Hematopoietic multipotent progenitor cell treated with erythropoietin and hydrocortisone succinate and interleukin-3 and kit ligand, for 6 days (in vitro differentiated cells): ENCODE measurements around the gene BCAP31.
"Not testable (repeated sequence)": the region's sequence is repeated elsewhere in the genome, so short reads cannot be mapped to it uniquely, and the experiment has no call there.

Source experiments
- DNase-seq: peaks from one replicate; pipeline ENCODE4 v3.0.0-alpha.2; 2015

The BCAP31 gene

DNA sequence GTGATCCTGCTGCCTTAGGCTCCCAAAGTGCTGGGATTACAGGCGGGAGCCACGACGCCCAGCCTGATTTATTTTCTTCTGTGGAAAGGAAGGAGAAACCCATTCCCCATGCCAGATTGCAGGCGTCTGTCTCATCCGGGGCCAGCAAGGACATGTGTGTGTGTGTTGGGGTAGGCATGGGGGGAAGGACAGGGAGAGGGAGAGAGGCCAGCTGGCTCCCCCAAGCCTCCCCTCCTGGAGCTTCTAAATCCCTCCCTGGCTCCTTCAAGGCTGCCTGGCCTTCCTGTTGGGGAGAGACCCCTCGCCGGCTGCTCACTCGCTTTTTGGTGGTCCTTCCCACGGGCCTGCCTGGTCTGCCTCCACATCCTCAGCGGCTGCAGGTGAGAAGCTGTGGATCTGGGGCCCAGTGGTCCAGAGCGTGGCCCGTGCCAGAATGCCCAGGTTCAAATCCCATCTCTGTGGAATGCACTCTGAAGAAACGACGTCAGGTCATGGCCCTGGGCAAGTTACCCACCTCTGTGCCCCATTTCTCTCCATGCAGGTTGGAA lies 38.5 kb upstream of the BCAP31 start:
- DNase-seq, result no peak

DNA sequence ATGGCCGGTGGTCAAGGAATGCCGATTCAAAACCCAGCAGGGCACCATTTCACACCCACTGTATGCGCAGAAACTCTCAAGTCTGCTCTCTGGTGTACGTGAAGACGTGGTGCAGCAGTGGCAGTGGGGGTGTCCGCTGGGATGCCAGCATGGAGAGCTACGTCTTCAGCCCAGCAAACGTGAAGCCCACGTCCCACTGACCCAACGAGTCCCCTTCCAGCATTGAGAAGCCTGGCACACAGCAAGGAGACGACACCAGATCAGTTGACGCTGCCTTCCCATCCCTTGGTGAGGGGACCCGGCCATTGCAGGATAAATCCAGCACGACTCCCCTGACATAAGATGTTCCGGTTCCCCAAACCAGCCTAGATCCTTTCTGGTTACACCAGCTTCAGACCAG lies 37.7 kb upstream of the BCAP31 start:
- DNase-seq, result no peak

DNA sequence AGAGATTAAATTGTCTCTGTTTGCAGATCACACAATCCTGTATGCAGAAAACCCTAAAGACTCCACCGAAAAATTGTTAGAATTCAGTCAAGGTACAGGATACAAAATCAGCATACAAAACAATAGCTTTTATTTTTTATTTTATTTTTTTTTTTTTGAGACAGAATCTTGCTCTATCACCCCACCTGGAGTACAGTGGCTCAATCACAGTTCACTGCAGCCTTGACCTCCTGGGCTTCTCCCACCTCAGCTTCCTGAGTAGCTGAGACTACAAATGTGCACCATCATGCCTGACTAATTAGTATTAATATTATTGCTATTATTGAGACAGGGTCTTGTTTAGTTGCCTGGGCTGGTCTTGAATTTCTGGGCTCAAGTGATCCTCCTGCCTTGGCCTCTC lies 30.9 kb upstream of the BCAP31 start:
- DNase-seq, result no peak

DNA sequence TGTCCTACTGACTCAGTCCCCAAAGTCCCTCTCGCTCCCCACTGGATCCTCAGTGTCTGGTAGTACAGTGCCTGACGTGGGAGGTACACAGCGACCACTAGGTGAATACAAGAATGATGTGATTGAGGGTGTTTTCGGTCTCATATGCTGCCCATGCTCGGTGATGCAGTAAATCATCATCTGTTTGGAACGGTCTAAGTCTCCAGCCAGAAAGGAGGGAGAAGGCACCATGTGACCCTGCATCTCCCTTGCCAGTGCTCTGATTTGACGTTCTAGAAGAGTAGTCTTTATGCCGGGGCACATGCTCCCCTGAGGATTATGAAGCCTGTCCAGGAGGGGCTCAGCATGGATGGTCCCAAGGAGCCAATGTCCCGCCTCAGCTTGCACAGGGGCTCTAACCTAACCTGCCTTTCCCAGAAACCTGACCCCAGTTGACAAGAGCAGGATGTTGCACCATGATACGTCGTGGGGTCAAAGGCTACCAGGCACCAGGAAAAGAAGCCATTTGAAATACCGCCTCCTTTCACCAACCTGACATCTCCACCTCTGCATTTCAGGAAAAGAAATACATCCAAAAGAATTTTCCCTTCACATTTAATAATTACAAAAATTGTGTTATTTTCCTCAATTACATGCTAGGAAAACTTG lies 26.1 kb upstream of the BCAP31 start:
- DNase-seq, result no peak

DNA sequence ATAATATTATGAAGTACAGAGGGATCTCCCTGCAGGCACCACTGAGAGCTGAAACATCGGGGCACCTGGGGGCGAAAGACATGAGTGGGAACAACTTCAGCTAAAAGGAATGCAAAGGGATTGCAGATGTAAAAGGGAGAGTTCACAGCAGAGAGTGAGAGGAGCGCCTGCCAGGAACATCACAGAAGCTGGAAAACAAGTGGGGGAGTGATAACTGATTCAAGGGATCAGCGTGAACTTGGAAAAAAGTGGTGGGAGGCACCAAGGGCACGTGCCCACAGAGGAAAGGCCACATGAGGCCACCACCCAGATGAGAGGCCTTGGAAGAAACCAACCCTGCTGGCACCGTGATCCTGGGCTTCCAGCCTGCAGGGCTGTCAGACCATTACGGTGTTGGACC lies 24.8 kb upstream of the BCAP31 start:
- DNase-seq, result not testable (repeated sequence)

DNA sequence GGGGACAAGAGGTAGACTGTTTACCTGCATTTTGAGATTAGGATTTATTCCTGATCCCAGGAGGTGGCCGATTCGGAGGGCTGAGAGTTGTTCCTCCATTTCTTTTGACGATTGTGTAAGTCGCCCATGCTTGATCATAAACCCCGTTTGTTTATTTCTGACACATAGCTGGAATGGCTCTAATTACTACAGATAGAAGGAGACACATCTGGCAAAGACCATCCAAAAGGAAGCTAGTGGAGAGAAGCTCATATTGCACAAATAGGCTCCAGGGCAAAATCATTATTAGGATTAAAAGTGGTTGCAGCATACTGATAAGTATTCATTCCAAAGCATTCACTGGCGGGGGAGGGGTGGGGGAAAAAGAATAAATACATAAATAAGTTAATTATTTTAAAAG lies 22.8 kb upstream of the BCAP31 start:
- not testable (repeated sequence) for DNase-seq

DNA sequence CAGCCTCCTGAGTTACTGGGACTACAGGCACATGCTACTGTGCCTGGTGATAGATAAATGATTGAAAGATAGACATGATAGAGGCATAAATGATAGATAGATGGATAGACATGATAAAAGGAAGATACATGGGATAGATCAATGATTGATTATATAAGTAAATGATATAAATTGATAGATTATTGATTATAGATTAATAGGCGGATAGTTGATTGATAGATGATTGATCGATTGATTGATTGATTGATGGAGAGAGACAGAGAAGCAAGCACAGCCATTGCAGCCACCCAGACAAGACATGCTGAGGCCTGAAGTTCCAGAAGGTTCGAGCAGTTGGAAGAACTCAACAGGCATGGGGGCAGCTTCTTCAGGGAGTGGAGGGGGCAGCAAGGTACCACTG lies 22.2 kb upstream of the BCAP31 start:
- no peak for DNase-seq

DNA sequence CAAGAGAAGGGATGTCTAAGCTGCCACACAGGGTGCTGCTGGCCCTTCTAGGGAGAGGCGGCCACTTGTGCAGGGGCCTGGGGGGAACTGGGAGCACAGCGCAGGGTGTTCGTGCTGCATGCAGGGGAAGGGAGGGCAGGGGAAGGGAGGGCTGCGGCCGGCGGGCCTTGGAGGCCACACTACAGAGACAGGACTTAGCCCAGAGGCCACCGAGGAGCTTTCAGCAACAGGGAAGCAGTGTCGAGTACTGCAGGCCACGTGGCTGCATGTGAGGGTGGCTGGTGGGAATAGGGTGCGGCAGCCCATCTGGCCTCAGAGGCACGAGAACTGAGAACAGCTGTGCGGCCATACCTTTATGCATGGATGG lies 20.9 kb upstream of the BCAP31 start:
- not testable (repeated sequence) for DNase-seq

DNA sequence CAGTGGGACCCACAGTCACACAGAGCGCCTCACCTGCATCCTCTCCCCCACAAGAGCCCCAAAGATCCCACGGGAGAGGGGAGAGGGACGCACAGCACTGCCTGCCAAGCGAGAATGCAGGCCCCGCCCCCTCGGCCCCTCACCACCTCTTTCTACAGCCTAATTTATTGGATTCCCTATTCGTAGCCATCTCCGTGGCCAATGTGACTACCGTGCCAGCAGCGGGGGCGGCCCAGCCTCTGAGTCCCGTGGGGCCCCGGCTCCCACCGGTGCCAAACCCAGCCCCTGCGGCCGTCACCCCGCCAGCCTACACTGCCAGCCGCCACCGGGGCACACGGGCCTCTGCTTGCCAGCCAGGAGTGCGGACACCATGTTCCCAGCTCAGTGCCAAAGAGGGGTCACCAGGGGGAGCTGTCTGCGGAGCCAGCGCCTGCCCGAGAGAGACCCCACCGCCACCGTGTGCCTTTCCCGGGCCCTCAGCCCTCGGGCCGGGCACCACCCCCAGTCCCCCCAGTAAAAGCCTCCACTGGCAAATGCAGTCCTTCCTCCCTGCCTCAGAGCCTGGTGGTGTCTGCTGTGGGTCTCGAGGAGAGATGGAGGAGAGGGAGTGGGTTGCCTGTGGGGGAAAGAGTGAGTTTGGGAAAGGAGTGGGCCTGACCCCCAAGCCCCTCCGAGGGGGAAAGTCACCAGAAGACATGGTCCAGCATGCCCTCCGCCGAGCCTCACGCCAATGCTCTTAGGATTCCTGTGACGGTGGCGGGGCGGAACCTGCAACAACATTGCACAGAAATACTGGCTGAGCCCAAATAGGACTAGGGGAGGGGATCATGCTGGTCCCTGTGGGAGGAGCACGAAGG lies 20.3 kb upstream of the BCAP31 start:
- DNase-seq, result peak; percentile 31

DNA sequence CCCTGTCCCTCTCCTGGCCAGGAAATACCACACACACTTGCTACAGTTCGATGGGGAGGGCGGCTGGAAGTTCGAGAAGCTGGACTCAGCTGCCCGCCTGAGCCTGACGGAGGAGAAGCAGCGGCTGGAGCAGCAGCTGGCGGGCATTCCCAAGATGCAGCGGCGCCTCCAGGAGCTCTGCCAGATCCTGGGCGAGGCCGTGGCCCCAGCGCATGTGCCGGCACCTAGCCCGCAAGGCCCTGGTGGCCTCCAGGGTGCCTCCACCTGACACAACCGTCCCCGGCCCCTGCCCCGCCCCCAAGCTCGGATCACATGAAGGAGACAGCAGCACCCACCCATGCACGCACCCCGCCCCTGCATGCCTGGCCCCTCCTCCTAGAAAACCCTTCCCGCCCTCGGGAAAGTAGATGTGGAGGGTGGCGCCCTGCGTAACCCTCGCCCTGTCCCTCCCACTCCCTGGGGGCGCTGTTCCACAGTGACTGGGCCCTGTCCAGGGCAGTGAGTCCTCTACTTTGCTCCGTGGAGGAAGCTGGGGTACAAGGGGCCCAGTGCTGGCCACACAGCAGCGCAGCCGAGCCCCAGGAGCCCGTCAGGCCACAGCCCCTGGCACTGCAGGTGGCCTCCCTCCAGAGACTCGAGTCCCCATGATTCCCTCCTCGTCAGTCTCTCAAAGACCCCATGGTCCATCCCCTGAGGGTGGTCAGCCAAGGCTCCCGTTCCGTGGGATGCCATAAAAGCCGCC lies 19.5 kb upstream of the BCAP31 start:
- not testable (repeated sequence) for DNase-seq

DNA sequence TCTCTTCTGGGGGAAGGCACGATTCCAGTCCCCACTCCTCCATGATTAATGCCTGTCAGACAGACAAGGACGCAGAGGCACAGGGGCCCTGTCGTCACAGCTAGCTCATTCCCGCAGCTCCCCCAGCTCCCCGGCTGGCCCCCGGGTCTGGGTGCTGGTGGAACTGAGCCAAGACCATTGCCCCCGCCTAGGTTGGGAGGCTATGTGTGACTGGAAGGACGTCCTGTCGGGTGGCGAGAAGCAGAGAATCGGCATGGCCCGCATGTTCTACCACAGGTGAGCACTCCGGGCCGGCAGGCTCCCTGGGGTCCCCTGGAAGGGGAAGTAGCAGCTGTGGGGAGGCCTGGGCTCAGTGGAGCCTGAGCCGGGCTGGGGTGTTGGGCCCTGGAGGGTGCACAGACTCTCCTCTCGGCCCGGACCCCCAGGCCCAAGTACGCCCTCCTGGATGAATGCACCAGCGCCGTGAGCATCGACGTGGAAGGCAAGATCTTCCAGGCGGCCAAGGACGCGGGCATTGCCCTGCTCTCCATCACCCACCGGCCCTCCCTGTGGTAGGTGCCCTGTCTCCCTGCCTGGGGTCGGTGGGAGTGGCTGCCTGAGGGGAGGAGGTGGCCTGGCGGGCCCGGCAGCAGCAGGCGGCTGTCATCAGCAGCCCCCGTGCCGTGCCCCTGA lies 18.7 kb upstream of the BCAP31 start:
- DNase-seq, result not testable (repeated sequence)

DNA sequence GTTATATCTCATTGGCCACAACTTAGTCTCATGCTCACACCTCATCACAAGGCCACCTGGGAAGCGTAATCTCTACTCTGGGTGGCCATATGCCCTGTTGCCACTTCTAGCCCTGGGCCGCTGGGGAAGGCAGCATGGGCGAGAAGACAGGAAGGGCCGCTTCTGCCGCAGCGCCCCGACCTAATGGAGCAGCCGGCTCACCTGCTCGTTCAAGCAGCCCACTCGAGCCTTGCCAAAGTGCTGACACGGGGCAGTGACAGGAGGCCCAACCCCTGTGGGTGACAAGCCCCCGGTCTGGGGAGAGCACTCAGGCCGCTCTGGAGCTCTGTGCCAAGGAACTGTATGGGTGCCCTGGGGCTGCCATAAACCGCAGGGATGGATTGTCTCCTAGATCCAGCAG lies 17.9 kb upstream of the BCAP31 start:
- DNase-seq, result not testable (repeated sequence)

DNA sequence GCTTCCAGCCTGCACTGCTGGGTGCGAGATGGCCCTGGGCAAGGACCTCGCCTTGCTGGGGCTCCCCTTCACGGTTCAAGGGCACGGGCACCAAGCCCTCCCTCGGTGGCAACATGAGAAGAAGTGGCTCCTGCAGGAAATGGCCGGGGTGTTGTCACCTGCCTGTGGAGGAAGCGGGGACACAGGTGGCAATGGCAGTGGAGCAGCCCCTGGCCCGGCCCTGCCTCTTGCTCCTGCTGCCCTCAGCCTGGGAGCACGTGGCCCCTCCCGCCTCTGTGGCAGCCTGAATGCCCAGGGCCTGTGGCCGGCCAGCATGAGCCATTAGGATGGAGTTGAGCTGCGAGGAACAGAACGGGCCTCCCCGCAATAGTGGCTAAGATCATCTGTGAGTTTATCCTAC lies 17.3 kb upstream of the BCAP31 start:
- DNase-seq, result no peak

DNA sequence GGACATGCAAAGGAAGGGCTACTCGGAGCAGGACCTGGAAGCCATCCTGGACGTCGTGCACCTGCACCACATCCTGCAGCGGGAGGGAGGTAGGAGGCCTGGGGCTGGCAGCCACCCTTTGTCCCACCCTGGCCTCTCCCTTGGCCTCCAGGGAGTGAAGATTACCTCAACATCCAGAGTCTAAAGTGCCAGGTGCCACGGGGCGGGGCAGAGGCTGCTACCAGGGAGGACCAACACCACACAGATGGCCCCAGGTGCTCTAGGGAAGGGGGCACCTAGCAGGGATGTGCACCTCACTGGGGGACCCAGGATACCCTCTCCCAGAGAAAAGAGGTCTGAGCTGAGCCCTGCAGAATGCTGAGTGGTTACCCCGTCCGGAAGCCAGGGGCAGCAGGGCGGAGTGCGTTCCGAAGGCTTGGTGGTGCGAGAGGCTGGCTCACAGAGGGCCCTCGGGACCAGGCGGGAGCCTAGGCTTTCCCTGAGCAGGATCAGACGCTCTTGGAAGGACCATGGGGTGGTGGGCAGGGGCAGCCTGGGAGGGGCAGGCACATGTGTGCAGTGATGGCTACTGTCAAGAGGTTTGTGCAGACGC lies 16.5 kb upstream of the BCAP31 start:
- no peak for DNase-seq

DNA sequence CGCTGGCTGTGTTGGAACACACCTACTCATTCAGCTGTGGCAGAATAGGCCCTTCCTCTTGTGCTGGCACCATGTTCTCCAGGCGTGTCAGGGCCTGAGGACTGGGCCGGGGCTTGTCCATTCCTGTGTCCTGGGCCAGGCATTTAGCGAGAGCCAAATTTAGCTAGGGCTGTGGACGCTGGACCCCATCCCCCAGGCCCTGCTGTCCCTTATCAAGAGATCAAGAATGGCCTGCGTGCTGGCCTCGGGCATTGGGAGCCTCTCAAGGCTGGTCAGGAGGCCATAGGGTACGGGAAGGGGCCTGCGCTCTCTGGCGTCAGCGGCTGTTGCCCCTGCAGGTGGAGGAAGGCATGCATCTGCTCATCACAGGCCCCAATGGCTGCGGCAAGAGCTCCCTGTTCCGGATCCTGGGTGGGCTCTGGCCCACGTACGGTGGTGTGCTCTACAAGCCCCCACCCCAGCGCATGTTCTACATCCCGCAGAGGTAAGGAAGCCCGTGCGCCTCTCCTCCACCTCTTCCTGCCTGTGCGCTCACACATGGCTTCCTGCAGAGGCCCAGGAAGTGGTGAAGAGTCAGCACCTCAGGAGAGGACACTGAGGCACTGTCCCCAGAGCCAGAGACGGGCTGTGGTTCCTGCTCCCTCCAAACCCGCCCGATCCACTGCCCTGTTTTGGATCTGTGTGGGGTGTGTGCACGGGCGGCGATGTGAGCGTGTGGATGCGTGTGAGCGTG lies 15.7 kb upstream of the BCAP31 start:
- DNase-seq, result no peak

DNA sequence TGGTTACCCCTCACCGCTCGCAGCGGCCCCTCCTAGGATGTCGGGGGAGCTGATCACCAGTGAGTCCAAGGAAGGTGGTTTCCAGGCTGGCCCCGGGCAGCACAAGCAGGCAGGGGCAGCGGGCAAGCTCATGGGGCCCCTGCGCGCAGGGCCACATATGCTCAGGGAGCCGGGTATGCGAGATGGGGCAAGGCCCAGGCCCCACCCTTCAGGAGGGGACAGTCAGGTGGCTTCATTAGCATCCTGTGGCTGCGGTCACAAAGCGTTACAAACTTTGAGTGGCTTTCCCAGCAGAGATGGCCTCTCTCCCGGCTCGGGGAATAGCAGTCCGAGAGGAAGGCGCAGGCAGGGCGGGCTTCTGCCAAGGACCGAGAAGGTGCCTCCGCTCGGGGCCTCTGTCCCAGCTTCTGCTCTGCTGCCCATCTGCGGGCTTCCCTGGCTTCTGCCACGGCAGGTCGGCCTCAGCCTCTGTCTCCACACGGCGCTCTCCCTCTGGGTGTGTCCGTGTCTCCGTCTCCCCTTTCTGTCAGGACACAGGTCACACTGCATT lies 13.9 kb upstream of the BCAP31 start:
- DNase-seq, result no peak

DNA sequence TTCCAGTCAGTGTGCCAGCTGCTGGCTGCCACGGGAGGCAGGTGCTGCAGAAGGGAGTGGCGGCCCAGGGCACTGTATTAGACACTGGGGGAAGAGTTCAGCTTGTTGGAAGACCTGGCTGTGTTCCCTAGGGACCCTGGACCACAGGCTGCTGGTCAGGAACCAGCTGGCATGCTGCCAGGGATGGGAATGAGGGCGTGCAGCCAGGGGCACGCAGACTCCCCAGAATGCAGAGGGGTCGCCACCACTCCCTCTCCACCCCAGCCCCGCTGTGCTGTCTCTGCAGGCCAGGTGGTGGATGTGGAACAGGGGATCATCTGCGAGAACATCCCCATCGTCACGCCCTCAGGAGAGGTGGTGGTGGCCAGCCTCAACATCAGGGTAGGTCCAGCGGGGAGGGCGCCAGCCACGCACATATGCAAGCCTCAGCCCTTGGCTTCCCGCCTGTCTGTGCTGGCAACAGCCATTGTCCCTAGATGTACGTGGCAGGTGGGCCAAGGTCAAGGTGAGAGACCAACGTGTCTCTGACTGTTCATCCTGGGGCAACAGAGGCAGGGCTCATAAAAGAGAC lies 12.8 kb upstream of the BCAP31 start:
- no peak for DNase-seq

DNA sequence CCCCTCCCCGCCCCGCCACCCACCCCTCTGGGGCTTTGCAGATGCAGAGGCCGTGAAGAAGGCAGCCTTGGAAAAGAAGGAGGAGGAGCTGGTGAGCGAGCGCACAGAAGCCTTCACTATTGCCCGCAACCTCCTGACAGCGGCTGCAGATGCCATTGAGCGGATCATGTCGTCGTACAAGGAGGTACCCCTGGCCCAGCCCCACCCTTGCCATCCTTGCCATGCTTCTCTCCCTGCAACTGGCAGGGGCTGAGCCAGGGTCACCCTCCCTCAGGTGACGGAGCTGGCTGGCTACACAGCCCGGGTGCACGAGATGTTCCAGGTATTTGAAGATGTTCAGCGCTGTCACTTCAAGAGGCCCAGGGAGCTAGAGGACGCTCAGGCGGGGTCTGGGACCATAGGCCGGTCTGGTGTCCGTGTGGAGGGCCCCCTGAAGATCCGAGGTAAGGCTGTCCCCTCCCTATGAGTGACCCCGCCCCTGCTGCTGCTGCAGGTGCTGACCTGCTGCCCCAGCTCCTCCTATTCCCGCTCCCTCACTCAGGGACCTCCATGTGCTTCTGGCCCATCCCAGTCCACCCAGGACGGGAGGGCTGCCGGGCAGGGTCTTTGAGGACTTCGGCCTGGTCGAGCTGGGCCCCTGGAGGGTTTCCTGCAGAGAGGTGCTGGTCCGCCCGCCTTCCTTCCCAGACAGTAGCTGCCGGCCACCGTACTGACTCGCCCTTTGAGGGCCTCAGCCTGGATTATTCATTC lies 12.1 kb upstream of the BCAP31 start:
- no peak for DNase-seq

DNA sequence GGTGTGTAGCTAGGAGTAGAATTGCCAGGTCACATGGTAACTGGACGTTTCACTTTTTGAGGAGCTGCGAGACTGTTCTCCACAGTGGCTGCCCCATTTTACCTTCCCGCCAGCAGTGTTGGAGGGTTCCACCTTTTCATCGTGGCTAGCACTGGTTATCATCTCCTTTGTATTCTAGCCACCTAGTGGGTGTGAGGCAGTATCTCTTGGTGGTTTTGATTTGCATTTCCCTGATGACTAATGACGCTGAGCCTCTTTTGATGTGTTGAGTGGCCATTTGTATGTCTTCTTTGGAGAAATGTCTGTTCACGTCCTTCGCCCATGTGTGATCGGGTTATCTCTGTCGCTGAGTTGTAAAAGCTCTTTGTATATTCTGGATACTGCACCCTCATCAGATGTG lies 11.1 kb upstream of the BCAP31 start:
- DNase-seq, result no peak

DNA sequence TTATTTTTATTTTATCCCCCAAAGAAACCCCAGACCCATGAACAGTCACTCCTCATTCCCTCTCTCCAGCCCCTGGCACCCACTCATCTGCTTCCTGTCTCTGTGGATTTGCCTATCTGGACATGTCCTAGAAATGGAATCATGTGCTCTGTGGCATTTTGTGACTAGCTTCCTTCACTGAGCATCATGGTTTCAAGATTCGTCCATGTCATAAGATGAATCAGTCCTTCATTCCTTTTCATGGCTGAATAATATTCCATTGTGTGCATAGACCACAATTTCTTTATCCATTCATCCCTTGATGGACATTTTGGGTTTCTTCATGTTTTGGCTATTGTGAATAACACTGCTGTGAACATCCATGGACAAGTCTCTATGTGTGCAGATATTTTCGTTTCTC lies 10.7 kb upstream of the BCAP31 start:
- DNase-seq, result no peak
